Uterus (tissue), 4 donors: ENCODE measurements around the gene ACOD1. TPM values are rescaled to one million over a fixed set of nuclear protein-coding genes. Genes with fewer than 3 reads are reported as not detected.

Experiments
- DNase-seq, 2 donors: peaks; one replicate each; pipeline ENCODE4 v3.0.0-alpha.2; 2019 to 2020
- H3K27ac ChIP-seq, 2 donors: fragments of 200-600 bp; sonication (generic); 1 replicate in 1 of 2; 2 replicates in 1 of 2; pipeline ENCODE4 v1.5.1; 2016 to 2018
- H3K27me3 ChIP-seq, 2 donors: fragments of 200-600 bp; sonication (generic); one replicate each; pipeline ENCODE4 v1.5.1; 2018 to 2019; ENCODE audit warnings: control low read depth in 1 of 2
- H3K36me3 ChIP-seq, 2 donors: fragments of 200-600 bp; sonication (generic); one replicate each; pipeline ENCODE4 v1.5.1; 2019; ENCODE audit warnings: control low read depth in 1 of 2
- H3K4me1 ChIP-seq, 2 donors: fragments of 200-600 bp; sonication (generic); one replicate each; pipeline ENCODE4 v1.5.1; 2018 to 2019; ENCODE audit warnings: control low read depth in 1 of 2
- H3K4me3 ChIP-seq, 2 donors: fragments of 200-600 bp; sonication (generic); 1 replicate in 1 of 2; 2 replicates in 1 of 2; pipeline ENCODE4 v1.5.1; 2018 to 2019; ENCODE audit warnings: mild to moderate bottlenecking in 1 of 2
- H3K9me3 ChIP-seq, 2 donors: fragments of 200-600 bp; sonication (generic); one replicate each; pipeline ENCODE4 v1.5.1; 2019; ENCODE audit warnings: control low read depth in 1 of 2
- CTCF ChIP-seq, 4 experiments: fragments of 200-600 bp in 2 of 4; fragments of 450-650 bp in 2 of 4; sonication (generic) in 2 of 4; IDR thresholded peaks; one replicate each; pipeline ENCODE4 v1.5.1; 2016 to 2019; ENCODE audit warnings: antibody characterized with exemption in 4 of 4, mild to moderate bottlenecking in 2 of 4, moderate library complexity in 1 of 4
- POLR2A ChIP-seq, 2 donors: fragments of 450-650 bp; IDR thresholded peaks; one replicate each; pipeline ENCODE4 v1.6.1; 2016; ENCODE audit warnings: antibody characterized with exemption in 2 of 2, mild to moderate bottlenecking in 1 of 2, moderate library complexity in 1 of 2
- intact Hi-C: fragments of 100-400 bp; cut with DNase I; formaldehyde crosslinking; loops from one replicate; pipeline ENCODE4 v1.15.1; 2023; ENCODE audit warnings: low total_unique reads
- total RNA-seq, 4 donors: library from RNA; depleted of rRNA in 3 of 4; stranded (reverse); fragments of >200 nt in 3 of 4; gene quantifications; one replicate each; pipeline versions ENCODE4 v1.1.0 to v1.2.4, GENCODE V29; 2014 to 2023
- donor health status: DM: yes; HTN: yes; CAD: no.

The ACOD1 gene
- total RNA-seq, 4 donors from 2014 or later: not detected

- Histone ChIP-seq H3K4me1 (no peaks in the 10 kb centered on the region), H3K27me3 (no peaks in the 10 kb centered on the region), H3K9me3 (no peaks in the 10 kb centered on the region), H3K27ac (peak overlapping the region; percentile 89 to 91), H3K4me3 (peak overlapping the region; percentile 68 to 70), H3K36me3 (no peaks in the 10 kb centered on the region)
- no peak for DNase-seq
- TF ChIP-seq CTCF (IDR thresholded peaks at IDR 0.05) (no peak), POLR2A (IDR thresholded peaks at IDR 0.05) (no peak)
- intact Hi-C loops: no loop called here
Measured at GRCh38 chr13:76993021-76993420, 44.7 kb downstream of the ACOD1 start.

GRCh38 chr13:76993473-76993872 is 45.2 kb downstream of the ACOD1 start:
- TF ChIP-seq CTCF (IDR thresholded peaks at IDR 0.05) (no peak), POLR2A (IDR thresholded peaks at IDR 0.05) (no peak)
- Histone ChIP-seq H3K36me3 (no peaks in the 10 kb centered on the region), H3K9me3 (no peaks in the 10 kb centered on the region), H3K27ac (peak overlapping the region; percentile 89 to 91), H3K4me3 (peak overlapping the region; percentile 68 to 70), H3K27me3 (no peaks in the 10 kb centered on the region), H3K4me1 (no peaks in the 10 kb centered on the region)
- intact Hi-C loops: no loop called here
- no peak for DNase-seq

GRCh38 chr13:76994281-76994680 is 46.0 kb downstream of the ACOD1 start:
- intact Hi-C loops: no loop called here
- no peaks in the 10 kb centered on the region for H3K9me3 ChIP-seq
- no peak for DNase-seq
- peak overlapping the region in 1 of 2 donors; percentile 7 for H3K27ac ChIP-seq
- no peak overlapping the region for H3K4me3 ChIP-seq
- TF ChIP-seq CTCF (IDR thresholded peaks at IDR 0.05): no peak
- no peaks in the 10 kb centered on the region for H3K4me1 ChIP-seq
- H3K36me3 ChIP-seq: no peaks in the 10 kb centered on the region
- H3K27me3 ChIP-seq: no peaks in the 10 kb centered on the region

GRCh38 chr13:77000475-77000874 is 52.2 kb downstream of the ACOD1 start:
- no peak for DNase-seq
- Histone ChIP-seq H3K9me3 (no peaks in the 10 kb centered on the region), H3K27ac (no peak overlapping the region), H3K36me3 (no peaks in the 10 kb centered on the region), H3K27me3 (no peaks in the 10 kb centered on the region), H3K4me1 (no peaks in the 10 kb centered on the region), H3K4me3 (no peak overlapping the region)
- TF ChIP-seq POLR2A (IDR thresholded peaks at IDR 0.05): no peak
- no peak for TF ChIP-seq CTCF (IDR thresholded peaks at IDR 0.05)
- intact Hi-C loops: no loop called here

GRCh38 chr13:77001540-77001939 is 53.2 kb downstream of the ACOD1 start:
- H3K27ac ChIP-seq: no peak overlapping the region
- intact Hi-C loops: no loop called here
- H3K36me3 ChIP-seq: no peaks in the 10 kb centered on the region

More at GRCh38 chr13:77001540-77001939, 53.2 kb downstream of the ACOD1 start:
- Histone ChIP-seq H3K4me3 (no peak overlapping the region), H3K27me3 (no peaks in the 10 kb centered on the region), H3K4me1 (no peaks in the 10 kb centered on the region), H3K9me3 (no peaks in the 10 kb centered on the region)
- TF ChIP-seq CTCF (IDR thresholded peaks at IDR 0.05) (no peak), POLR2A (IDR thresholded peaks at IDR 0.05) (no peak)
- no peak for DNase-seq
